ENCODE data around the gene ARHGEF35. TPM values are rescaled to one million over a fixed set of nuclear protein-coding genes. Genes with fewer than 3 reads are reported as not detected.
"Not testable (repeated sequence)": the region's sequence is repeated elsewhere in the genome, so short reads cannot be mapped to it uniquely, and the experiment has no call there.

ARHGEF35 gene
- total RNA-seq, result 1 to 10 TPM; 4.6 to 9.8 TPM
- 10 to 100 TPM in 1 of 2 donors, 1 to 10 TPM in 1; 4.7 to 11.3 TPM for polyA plus RNA-seq
- long read RNA-seq, donor 1, partial matches to known transcripts, result 0 of 4 reads
- long read RNA-seq, donor 1, other reads (novel, unspliced or antisense), result 0 of 4 reads
- long read RNA-seq, donor 2, transcript ARHGEF35-201 (2 exons, 2,431 nt), result major isoform, 6 of 6 reads
- long read RNA-seq, donor 2, partial matches to known transcripts, result 0 of 6 reads
- long read RNA-seq, donor 2, other reads (novel, unspliced or antisense), result 0 of 6 reads

GRCh38 chr7:144195212-144195872, at the start of gene ARHGEF35:
ARHGEF35 (minus strand) TSS chr7:144195833; CDS start chr7:144188383, 7,450 bp downstream.
- 0% methylated on average over 13 of the region's 51 CpGs; no CpG with 5 or more reads in 1 of the 2 donors for WGBS, 2 donors
- H3K27me3 ChIP-seq (ENCODE audit: control insufficient read depth in 1 of 2, insufficient read depth in 2 of 2, low read length in 1 of 2); H3K4me3 ChIP-seq (ENCODE audit: low read length in 2 of 2); intact Hi-C loops (cut with DNase I); H3K4me1 ChIP-seq (ENCODE audit: control insufficient read depth in 1 of 2, insufficient read depth in 2 of 2, low read length in 2 of 2); DNase-seq; H3K27ac ChIP-seq (ENCODE audit: low read depth in 1 of 2, low read length in 2 of 2); H3K9me3 ChIP-seq (ENCODE audit: control insufficient read depth, low read length); H3K36me3 ChIP-seq (ENCODE audit: control insufficient read depth in 1 of 2, insufficient read depth in 2 of 2, low read length in 1 of 2): not testable (repeated sequence)
- peak; percentile 67 for ATAC-seq (ENCODE audit: low FRiP score)

- DNase-seq; H3K4me1 ChIP-seq (ENCODE audit: control insufficient read depth in 1 of 2, insufficient read depth in 2 of 2, low read length in 2 of 2); H3K27ac ChIP-seq (ENCODE audit: low read depth in 1 of 2, low read length in 2 of 2); H3K9me3 ChIP-seq (ENCODE audit: control insufficient read depth, low read length); H3K4me3 ChIP-seq (ENCODE audit: low read length in 2 of 2); H3K36me3 ChIP-seq (ENCODE audit: control insufficient read depth in 1 of 2, insufficient read depth in 2 of 2, low read length in 1 of 2); ATAC-seq (ENCODE audit: low FRiP score); H3K27me3 ChIP-seq (ENCODE audit: control insufficient read depth in 1 of 2, insufficient read depth in 2 of 2, low read length in 1 of 2); intact Hi-C loops (cut with DNase I): not testable (repeated sequence)
- WGBS, 2 donors, result no CpG with 5 or more reads among the region's 2 CpGs
Measured at GRCh38 chr7:144245372-144245771, 49.7 kb upstream of the ARHGEF35 start.

GRCh38 chr7:144239365-144239764, 43.7 kb upstream of the ARHGEF35 start, which contains the start of gene OR2A42:
OR2A42 (minus strand) TSS chr7:144239605; CDS start chr7:144232843, 6,762 bp downstream.
- H3K27me3 ChIP-seq (ENCODE audit: control insufficient read depth in 1 of 2, insufficient read depth in 2 of 2, low read length in 1 of 2); intact Hi-C loops (cut with DNase I); H3K9me3 ChIP-seq (ENCODE audit: control insufficient read depth, low read length); H3K4me1 ChIP-seq (ENCODE audit: control insufficient read depth in 1 of 2, insufficient read depth in 2 of 2, low read length in 2 of 2); DNase-seq; ATAC-seq (ENCODE audit: low FRiP score); H3K36me3 ChIP-seq (ENCODE audit: control insufficient read depth in 1 of 2, insufficient read depth in 2 of 2, low read length in 1 of 2); H3K27ac ChIP-seq (ENCODE audit: low read depth in 1 of 2, low read length in 2 of 2); H3K4me3 ChIP-seq (ENCODE audit: low read length in 2 of 2): not testable (repeated sequence)
- 80 to 91% methylated on average over 1 of the region's 2 CpGs for WGBS, 2 donors

- ATAC-seq (ENCODE audit: low FRiP score); H3K4me1 ChIP-seq (ENCODE audit: control insufficient read depth in 1 of 2, insufficient read depth in 2 of 2, low read length in 2 of 2); H3K27me3 ChIP-seq (ENCODE audit: control insufficient read depth in 1 of 2, insufficient read depth in 2 of 2, low read length in 1 of 2); H3K9me3 ChIP-seq (ENCODE audit: control insufficient read depth, low read length); intact Hi-C loops (cut with DNase I); H3K36me3 ChIP-seq (ENCODE audit: control insufficient read depth in 1 of 2, insufficient read depth in 2 of 2, low read length in 1 of 2); H3K4me3 ChIP-seq (ENCODE audit: low read length in 2 of 2); H3K27ac ChIP-seq (ENCODE audit: low read depth in 1 of 2, low read length in 2 of 2): not testable (repeated sequence)
- WGBS, 2 donors, result 78 to 100% methylated on average over 1 to 2 of the region's 2 CpGs
- DNase-seq, result peak; percentile 5 to 18
Measured at GRCh38 chr7:144238530-144239082, 43.0 kb upstream of the ARHGEF35 start.

- H3K9me3 ChIP-seq (ENCODE audit: control insufficient read depth, low read length); H3K27ac ChIP-seq (ENCODE audit: low read depth in 1 of 2, low read length in 2 of 2); H3K27me3 ChIP-seq (ENCODE audit: control insufficient read depth in 1 of 2, insufficient read depth in 2 of 2, low read length in 1 of 2); intact Hi-C loops (cut with DNase I); ATAC-seq (ENCODE audit: low FRiP score); DNase-seq; H3K4me1 ChIP-seq (ENCODE audit: control insufficient read depth in 1 of 2, insufficient read depth in 2 of 2, low read length in 2 of 2); H3K36me3 ChIP-seq (ENCODE audit: control insufficient read depth in 1 of 2, insufficient read depth in 2 of 2, low read length in 1 of 2); H3K4me3 ChIP-seq (ENCODE audit: low read length in 2 of 2): not testable (repeated sequence)
- whole genome bisulfite sequencing, 2 donors, result 88 to 93% methylated on average over 1 of the region's 1 CpG
Measured at GRCh38 chr7:144233039-144233438, 37.4 kb upstream of the ARHGEF35 start.

GRCh38 chr7:144231027-144231426, 35.4 kb upstream of the ARHGEF35 start:
- WGBS, 2 donors, result no CpG with 5 or more reads among the region's 2 CpGs
- DNase-seq; H3K4me1 ChIP-seq (ENCODE audit: control insufficient read depth in 1 of 2, insufficient read depth in 2 of 2, low read length in 2 of 2); H3K36me3 ChIP-seq (ENCODE audit: control insufficient read depth in 1 of 2, insufficient read depth in 2 of 2, low read length in 1 of 2); H3K27me3 ChIP-seq (ENCODE audit: control insufficient read depth in 1 of 2, insufficient read depth in 2 of 2, low read length in 1 of 2); H3K9me3 ChIP-seq (ENCODE audit: control insufficient read depth, low read length); H3K27ac ChIP-seq (ENCODE audit: low read depth in 1 of 2, low read length in 2 of 2); ATAC-seq (ENCODE audit: low FRiP score); intact Hi-C loops (cut with DNase I); H3K4me3 ChIP-seq (ENCODE audit: low read length in 2 of 2): not testable (repeated sequence)

- 94 to 95% methylated on average over 1 of the region's 3 CpGs for WGBS, 2 donors
- H3K9me3 ChIP-seq (ENCODE audit: control insufficient read depth, low read length); H3K36me3 ChIP-seq (ENCODE audit: control insufficient read depth in 1 of 2, insufficient read depth in 2 of 2, low read length in 1 of 2); H3K27ac ChIP-seq (ENCODE audit: low read depth in 1 of 2, low read length in 2 of 2); H3K27me3 ChIP-seq (ENCODE audit: control insufficient read depth in 1 of 2, insufficient read depth in 2 of 2, low read length in 1 of 2); intact Hi-C loops (cut with DNase I); H3K4me3 ChIP-seq (ENCODE audit: low read length in 2 of 2); H3K4me1 ChIP-seq (ENCODE audit: control insufficient read depth in 1 of 2, insufficient read depth in 2 of 2, low read length in 2 of 2): not testable (repeated sequence)
- peak in 1 of 2 donors; percentile 65 for DNase-seq
- ATAC-seq (ENCODE audit: low FRiP score), result peak; percentile 65
Measured at GRCh38 chr7:144228810-144229209, 33.2 kb upstream of the ARHGEF35 start.

- H3K4me3 ChIP-seq (ENCODE audit: low read length in 2 of 2); H3K9me3 ChIP-seq (ENCODE audit: control insufficient read depth, low read length); H3K27me3 ChIP-seq (ENCODE audit: control insufficient read depth in 1 of 2, insufficient read depth in 2 of 2, low read length in 1 of 2); DNase-seq; H3K4me1 ChIP-seq (ENCODE audit: control insufficient read depth in 1 of 2, insufficient read depth in 2 of 2, low read length in 2 of 2); H3K27ac ChIP-seq (ENCODE audit: low read depth in 1 of 2, low read length in 2 of 2); intact Hi-C loops (cut with DNase I); H3K36me3 ChIP-seq (ENCODE audit: control insufficient read depth in 1 of 2, insufficient read depth in 2 of 2, low read length in 1 of 2): not testable (repeated sequence)
- WGBS, 2 donors, result 76 to 77% methylated on average over 3 of the region's 4 CpGs
- peak; percentile 70 for ATAC-seq (ENCODE audit: low FRiP score)
Measured at GRCh38 chr7:144226866-144227265, 31.2 kb upstream of the ARHGEF35 start.

- H3K9me3 ChIP-seq (ENCODE audit: control insufficient read depth, low read length); H3K4me1 ChIP-seq (ENCODE audit: control insufficient read depth in 1 of 2, insufficient read depth in 2 of 2, low read length in 2 of 2); H3K4me3 ChIP-seq (ENCODE audit: low read length in 2 of 2); DNase-seq; H3K27me3 ChIP-seq (ENCODE audit: control insufficient read depth in 1 of 2, insufficient read depth in 2 of 2, low read length in 1 of 2); H3K36me3 ChIP-seq (ENCODE audit: control insufficient read depth in 1 of 2, insufficient read depth in 2 of 2, low read length in 1 of 2); intact Hi-C loops (cut with DNase I); ATAC-seq (ENCODE audit: low FRiP score); H3K27ac ChIP-seq (ENCODE audit: low read depth in 1 of 2, low read length in 2 of 2): not testable (repeated sequence)
Measured at GRCh38 chr7:144223675-144224074, 28.0 kb upstream of the ARHGEF35 start.
